DMS53 treated with DMSO at 0.1 percent for 48 hours (cell line): Measurements from ENCODE around the gene HHAT.

Experiments used
- DNase-seq: peaks from one replicate; lab custom pipeline; 2025; ENCODE audit not compliant: unreplicated experiment; lab: John Stamatoyannopoulos, UW

HHAT gene

GRCh38 chr1:210477328-210477924 is 148.7 kb downstream of the HHAT start:
- no peak for DNase-seq

DNA sequence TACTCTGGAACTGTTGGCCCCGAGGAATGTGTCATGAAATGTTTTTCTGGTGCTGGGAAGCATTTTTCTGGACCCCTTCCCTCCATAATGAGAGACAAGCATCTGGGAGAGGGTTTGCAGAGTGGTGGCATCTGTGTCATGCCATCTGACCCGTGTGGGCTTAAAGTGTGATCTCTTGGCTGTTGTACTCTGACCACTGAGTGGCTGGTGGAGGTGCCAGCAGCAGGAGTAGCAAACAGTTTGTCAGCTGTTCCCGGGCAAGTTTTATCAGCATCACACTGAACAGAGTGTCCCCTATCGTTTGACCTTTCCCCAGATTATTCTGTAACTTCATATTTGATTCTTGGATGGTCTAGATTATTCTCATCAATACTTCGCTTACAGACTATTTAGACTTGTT is 150.1 kb downstream of the HHAT start:
- no peak for DNase-seq

DNA sequence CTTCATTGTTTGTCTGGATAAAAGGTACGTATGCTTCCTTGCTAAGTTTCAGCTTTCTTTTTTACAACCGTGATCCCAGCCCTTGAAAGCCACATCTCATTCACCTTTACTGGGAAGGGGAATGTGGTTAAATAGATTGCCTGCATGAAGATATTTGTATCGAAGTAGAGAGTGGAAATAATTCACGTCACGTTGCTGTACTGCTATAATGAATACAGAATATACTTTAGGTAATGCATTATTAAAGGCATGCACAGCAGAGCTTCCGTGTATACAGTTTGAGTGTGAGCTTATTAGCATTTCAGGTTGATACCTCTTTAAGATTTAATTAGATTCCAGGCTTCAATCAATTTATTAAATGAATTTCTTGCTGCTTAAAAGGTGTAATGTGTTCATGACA is 153.8 kb downstream of the HHAT start:
- DNase-seq: no peak

DNA sequence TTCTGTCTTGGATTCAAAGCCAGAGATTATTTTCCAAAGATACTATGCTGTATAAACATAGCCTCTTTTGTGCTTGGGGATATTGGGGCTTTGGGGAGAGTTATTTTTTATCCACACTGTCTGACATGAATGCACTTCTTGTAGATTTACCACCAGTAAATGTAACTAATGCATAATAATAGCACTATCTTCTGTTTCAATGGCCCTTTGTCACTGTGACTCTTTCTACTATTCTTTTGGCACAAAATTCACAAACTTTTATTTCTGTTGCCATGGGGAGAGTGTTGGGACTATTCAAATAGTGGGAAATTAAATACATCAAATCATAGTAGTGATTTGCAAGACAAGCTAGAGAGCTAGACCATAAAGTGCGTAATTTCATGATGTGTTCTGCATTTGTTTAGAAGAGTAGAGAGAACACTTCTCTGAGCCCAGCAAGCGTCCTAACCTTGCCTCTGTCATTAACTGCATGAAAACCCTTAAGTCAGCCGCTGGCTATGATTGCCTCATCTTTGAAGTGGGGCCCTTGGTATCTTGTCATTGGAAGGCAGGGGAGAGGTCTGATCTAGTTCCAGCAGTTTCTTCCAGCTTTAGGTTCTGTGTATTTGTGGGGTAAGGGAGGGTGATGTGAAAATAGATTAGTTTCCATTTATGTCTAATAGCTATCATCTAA is 154.4 kb downstream of the HHAT start:
- no peak for DNase-seq

- DNase-seq: no peak
These were observed 155.1 kb downstream of the HHAT start for GRCh38 chr1:210483821-210484220.

GRCh38 chr1:210487021-210487420 is 158.3 kb downstream of the HHAT start:
- DNase-seq: no peak

DNA sequence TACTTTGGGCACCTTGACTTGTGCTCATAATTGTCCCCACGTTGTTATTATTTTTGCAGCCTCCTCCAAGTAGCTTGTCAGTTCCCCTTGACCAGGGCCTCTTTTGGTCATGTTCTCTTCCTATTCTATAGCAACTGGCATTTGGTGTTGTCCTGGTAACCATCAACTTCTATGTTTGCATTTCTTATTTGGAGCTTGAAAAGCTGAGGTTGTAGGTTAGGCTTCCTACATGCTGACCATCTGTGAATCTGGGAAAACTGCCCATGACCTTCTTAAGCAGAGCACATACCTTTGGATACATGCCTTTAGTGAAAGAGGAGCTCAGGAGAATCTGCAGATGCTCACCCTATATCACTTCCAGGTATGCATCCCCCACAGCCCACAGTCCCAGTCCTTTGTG is 160.8 kb downstream of the HHAT start:
- no peak for DNase-seq

DNA sequence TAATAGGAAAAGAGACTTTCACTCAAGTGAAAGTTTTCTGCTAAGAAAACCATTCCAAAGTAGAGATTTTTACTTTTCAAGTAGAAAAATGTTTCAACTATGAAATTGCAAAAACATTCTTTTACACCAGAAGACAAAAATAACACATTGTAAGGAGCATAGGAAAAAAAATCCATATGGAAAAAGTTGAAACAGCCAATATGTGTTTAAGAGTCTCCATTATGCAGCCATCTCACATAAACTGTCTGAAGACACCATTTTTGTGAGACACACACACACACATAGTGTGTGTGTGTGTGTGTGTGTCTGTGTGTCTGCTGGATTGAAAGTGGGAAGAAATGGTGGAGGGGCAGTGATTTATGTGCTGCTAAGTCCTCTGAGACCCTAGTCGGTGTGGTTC is 162.1 kb downstream of the HHAT start:
- DNase-seq: no peak

DNA sequence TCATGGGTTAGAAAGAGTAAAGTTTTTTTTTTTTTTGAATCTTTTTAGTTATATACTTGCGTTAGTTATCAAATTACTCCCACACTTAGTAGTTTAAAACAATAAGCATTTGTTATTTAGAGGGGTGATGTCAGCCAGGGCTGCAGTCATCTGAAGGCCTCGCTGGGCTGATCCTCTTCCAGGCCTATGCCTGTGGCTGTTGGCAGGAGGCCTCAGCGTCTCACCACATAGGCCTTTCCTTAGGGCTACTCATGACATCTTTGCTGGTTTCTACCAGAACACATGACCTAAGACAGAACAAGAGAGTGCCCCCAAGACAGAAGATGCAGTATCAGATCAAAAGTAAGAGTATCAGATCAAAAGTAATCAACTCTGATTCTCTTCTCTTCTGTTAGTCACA is 167.4 kb downstream of the HHAT start:
- DNase-seq: no peak

- DNase-seq: no peak
These were observed 171.3 kb downstream of the HHAT start for GRCh38 chr1:210499956-210500355.

- no peak for DNase-seq
These were observed 172.1 kb downstream of the HHAT start for GRCh38 chr1:210500831-210501230.

- no peak for DNase-seq
These were observed 175.6 kb downstream of the HHAT start for GRCh38 chr1:210504286-210504685.

DNA sequence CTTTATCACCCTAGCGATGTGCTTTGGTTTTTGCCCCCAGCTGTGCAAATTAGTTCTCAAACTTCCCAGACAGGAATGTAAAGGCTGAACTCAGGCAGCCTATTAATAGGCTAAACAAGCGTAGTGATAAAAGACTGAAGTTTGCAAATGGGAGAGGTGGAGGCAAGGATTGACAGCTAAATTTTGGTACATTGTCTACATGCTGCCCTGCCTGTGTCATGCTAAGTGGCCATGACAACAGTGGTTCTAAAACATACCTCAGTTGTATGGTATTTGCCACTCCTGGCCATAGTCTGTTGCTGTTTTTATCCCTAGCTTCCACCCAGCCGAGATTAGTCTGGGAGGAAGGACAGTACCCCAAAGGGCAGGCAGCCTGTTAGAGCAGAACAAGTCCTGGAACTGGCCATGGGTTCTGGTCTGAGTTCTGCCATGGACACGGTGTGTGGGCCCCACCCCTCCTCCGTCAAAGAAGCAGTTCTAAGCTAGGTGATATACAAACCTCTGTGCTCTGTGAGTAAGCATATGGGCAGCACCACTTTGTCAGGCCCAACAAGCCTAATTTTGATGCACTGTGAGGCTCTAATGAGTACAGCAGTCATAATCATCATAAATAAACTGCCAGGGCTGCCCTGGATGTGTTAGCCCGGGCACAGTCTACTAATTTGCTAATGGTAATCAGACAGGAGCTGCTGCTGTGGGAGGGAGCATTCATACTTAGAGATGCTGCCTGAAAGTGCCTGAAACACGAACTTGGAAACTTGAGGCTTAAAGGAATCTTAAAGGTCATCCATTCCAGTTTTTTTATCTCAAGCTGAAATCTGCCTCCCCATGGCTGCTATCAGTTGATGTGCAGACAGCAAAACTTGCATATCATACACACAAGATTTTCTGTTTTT is 177.1 kb downstream of the HHAT start:
- no peak for DNase-seq

- no peak for DNase-seq
These were observed 178.0 kb downstream of the HHAT start for GRCh38 chr1:210506689-210507088.

DNA sequence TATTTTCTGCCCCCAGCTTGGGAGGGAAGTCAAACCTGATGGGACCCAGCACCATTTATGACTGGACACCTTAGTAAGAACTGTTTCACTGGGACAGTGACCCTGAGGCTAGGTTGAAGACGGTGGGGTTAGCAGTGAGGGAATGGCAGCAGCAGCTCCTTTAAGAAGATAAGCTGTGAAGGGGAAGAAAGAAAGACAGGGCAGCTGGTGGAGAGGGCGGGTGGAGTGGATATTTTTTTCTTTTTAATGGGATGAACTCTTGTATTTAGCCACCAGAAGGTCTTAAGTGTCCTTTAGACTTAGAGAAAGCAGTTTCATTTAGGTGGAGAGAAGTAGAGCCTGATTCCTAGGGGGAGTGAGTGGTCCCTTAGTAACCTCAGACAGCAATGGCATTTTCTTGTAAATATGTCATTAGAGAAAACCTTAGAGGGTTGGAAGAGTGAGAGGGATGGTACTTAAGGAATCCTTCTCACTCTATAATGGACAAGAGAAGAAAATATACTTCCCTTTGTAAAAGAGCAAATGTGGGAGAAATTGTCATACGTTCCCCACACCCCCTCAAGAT is 187.5 kb downstream of the HHAT start:
- DNase-seq: no peak

DNA sequence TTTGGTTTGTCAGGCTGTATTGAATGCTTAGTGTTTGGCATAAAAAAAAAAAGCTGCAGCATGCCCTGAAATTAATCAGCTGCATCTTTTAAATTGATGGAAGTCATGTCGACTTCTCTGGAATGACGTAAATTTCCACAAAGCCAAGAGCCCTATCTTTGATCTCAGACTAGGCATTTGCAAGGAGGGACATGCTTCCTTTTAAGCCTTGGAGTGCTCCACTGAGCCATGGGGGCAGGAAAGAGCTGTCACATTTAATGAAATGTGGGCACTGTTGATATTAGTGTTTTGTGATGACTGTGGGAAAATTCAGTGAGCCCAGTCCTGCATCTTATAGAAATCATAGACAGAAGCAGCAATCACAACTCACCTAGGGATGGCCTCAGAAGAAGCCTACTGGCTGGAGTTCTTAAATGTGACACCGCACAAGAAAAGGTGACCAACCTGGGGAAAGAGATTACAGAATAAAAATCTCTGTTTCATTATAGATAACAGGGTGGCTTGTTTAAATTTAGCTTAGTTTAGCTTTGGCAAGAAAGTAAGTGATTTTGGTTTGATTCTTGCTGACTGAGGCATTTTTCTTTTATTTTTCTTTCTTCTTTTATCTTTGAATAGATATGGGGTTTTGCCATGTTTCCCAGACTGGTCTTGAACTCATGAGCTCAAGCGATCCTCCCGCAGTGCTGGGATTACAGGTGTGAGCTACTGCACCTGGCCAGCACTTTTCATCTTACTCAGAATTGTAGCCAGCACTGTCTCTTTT is 188.2 kb downstream of the HHAT start:
- no peak for DNase-seq

- DNase-seq: no peak
These were observed 195.1 kb downstream of the HHAT start for GRCh38 chr1:210523830-210524229.

DNA sequence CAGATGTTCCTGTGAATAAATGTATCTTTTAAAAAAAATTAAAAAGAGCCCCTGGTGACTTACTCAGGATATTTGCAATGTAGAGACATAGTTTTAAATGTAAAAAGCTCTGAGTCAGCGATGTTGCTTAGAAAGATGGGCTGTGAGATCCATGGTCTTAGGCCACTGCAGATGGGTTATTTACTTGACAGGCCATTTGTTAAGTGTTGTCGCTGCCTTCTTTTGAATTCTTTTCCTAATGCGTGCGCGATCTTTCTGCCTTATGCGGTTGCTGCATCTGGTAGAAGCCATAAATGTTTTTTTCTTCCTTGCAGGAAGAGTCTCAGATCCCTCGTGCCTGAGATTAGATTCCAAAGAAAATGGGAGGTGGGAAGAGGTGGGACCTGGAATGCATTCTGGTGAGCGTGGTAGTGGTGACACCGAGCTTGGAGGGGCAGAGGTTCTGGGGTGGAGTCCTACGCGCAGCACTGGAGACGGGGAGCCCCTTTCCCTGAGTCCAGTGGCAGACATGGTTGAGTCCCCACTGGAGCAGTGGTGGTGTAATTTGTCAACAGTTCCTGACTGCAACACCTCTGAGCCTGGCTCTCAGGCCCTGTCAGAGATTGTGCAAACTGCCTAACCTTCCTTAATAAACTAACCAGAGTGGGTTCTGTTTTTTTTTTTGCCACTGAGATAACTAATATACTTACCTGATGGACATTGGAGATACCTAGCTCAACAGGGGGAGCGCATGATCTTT is 197.2 kb downstream of the HHAT start:
- DNase-seq: no peak

- no peak for DNase-seq
These were observed 198.4 kb downstream of the HHAT start for GRCh38 chr1:210527091-210527490.

- DNase-seq: no peak
These were observed 202.9 kb downstream of the HHAT start for GRCh38 chr1:210531475-210532222.
